ENCODE data around the gene TMEM273.

Gene TMEM273

DNA sequence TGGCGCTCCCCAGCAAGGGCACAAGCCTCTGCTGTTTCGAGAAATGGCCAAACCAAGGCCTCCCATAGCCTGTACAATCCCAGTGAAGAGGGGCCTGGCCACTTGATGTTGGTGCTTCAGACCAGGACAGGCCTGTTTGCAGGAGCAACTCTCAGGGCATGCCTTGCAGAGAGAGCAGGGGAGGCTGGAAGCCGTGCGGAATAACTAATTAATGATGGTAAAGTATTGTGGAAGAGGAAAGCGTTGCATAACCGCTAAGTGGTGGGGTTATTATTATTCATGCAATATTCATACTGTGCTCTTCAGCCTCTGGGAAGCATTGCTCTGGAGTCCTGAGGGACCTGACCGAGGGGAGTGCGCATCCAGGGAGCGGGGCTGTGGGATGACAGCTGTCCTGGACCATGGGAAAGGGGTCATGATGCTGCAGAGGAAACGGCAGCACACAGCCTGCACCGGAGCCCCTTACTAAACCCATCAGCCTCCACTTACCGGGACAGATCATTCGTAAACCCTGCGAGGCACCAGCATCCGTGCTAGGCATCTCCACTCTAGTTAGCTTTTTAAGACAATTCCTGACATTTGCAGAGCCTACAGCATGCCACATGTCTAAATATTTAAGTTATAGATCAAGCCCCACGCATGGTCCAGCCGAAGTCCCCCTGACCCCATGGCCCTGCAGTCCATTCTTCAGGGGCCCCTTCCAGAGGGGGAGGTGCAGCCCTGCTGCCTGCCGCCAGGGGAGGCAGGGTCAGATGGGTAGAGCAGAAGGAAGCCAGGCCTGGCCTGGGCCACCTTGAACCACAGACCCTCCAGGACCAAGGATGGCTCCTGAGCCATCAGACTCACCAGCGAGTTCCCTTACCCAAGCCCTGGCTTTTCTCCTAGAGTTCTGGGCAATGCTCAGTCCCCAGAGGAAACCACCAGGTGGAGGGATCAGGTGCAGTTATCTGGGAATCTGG, 11.6 kb downstream of the TMEM273 start:
- DNase-seq (ENCODE audit: low read depth), result no peak

- DNase-seq (ENCODE audit: low read depth), result no peak
These were observed 12.4 kb downstream of the TMEM273 start for GRCh38 chr10:49175587-49176309.

- DNase-seq (ENCODE audit: low read depth), result no peak
These were observed 13.2 kb downstream of the TMEM273 start for GRCh38 chr10:49174926-49175500.

GRCh38 chr10:49174261-49174925, 13.8 kb downstream of the TMEM273 start:
- no peak for DNase-seq (ENCODE audit: low read depth)

- no peak for DNase-seq (ENCODE audit: low read depth)
These were observed 14.3 kb downstream of the TMEM273 start for GRCh38 chr10:49173853-49174252.

GRCh38 chr10:49173201-49173772, 14.9 kb downstream of the TMEM273 start:
- no peak for DNase-seq (ENCODE audit: low read depth)

- DNase-seq (ENCODE audit: low read depth), result no peak
These were observed 15.4 kb downstream of the TMEM273 start for GRCh38 chr10:49172777-49173132.

DNA sequence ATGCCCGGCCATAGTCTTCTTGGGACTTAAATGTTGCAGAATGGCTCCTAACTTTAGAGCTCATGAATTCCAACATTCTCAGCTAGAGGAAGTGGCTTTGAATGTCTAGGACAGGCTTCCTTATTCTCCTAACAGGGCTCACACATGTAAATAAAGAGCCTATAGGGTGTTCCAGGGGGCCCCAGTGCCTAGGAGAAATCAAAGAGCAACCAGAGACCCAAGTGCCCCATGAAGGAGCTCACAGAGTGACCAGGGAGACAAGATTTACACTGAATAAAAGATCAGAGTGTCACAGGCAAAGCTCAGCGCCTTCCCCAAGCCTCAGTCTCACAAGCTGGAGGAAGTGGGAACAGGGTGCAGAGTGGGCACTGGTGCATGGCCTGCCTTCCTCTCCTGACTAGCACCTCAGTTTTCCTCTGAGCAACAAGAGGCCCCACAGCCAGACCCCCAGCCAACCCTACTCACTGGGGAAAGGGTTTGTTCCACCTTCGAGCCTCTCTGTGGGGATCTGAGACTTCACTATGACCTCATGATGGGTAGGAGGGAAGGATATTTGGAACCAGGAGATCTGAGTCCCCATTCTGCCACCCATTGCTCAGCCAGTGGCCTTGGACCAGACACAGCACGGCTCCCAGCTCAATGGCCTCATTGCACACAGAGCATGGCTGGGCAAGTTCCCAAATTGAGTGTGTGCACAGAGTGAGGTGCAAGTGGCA, 16.0 kb downstream of the TMEM273 start:
- DNase-seq (ENCODE audit: low read depth), result no peak

DNA sequence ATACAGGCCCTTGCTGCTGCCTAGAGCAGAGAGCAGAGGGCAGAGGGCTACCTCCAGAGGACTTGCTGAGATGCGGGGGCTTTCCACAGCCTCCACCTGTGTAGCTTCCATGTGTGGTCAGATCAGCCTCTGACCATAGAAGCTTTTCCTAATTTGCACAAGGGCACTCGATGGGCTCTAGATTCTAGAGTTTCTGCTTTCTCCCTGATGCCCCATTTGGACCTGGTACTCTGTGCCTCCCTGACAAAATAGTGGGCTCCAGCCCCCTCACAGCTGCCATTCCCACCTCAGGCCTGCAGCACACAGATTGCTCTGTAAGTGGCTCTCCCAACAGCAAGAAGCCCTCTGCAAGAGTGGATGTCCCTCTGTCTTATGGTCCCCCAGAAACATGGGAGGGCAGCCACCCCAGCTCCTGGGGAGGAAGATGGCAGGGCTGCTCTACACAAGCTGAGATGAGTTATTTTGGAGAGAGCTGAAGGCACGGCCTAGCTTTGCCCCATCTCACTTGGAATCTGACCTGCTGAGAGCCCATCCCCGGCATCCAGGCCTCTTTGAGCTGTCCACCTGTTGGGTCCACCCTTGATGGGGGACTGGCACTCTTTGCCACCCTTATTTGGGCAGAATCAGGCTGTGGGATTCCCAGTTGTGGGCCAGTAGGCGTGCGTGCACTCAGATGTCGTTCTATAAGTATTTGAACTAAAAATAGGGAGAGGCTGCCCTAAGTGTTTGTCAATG, 16.7 kb downstream of the TMEM273 start:
- DNase-seq (ENCODE audit: low read depth), result no peak

GRCh38 chr10:49170632-49171325, 17.4 kb downstream of the TMEM273 start:
- DNase-seq (ENCODE audit: low read depth), result no peak

- DNase-seq (ENCODE audit: low read depth), result no peak
These were observed 18.4 kb downstream of the TMEM273 start for GRCh38 chr10:49169776-49170175.

GRCh38 chr10:49168831-49169500, 19.2 kb downstream of the TMEM273 start:
- no peak for DNase-seq (ENCODE audit: low read depth)

DNA sequence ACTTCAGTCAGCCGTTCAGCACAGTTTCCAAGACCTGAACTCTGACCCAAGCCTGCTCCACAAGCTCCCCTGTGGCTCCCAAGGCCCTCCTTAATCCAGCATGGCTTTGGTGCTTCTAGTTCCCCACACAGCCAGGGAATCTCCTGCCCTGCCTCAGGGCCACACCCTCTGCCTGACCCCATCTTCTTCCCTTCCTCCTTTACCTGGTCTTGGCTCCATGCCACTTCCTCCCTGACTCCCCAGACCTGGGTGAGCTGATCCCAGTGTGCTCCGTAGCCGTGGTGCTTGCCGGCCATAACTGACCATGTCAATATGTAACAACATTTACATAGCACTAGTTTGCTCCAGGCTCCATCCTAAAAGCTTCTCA, 20.0 kb downstream of the TMEM273 start:
- no peak for DNase-seq (ENCODE audit: low read depth)

DNA sequence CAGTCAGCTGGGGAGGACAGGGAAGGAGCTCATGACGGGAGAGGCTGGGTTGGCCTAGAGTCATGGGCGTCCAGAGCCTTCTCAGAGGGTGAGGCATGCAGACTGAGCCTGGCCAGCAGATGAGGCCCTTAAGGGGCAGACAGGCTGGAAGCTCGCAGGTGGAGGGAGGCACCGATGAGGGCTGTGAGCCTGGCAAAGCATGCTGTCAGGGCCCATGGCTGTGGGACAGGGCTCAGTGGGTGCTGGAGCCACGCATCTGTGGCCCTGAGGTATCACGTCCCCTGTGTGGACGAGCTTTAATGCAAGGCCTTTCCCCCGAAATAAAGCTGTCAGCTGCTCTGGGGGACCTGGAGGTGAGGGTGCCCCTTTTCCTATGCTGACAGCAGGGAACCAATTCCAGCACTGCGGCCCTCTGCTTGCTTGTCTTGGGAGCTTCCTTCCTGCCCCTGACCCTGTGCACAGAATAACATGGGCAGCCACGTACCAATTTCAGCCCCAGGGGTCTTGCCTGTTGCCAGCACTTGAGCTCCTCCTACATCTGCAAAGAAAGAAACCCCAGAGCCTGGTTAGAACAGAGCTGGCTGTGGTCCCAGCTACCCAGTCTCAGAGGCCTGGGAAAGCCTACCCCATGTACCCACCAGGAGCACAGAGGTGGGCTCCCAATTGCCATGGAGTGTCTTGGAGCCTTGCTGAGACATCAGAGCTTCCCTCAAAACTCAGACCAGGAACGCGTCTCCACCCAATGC, 20.6 kb downstream of the TMEM273 start:
- no peak for DNase-seq (ENCODE audit: low read depth)

DNA sequence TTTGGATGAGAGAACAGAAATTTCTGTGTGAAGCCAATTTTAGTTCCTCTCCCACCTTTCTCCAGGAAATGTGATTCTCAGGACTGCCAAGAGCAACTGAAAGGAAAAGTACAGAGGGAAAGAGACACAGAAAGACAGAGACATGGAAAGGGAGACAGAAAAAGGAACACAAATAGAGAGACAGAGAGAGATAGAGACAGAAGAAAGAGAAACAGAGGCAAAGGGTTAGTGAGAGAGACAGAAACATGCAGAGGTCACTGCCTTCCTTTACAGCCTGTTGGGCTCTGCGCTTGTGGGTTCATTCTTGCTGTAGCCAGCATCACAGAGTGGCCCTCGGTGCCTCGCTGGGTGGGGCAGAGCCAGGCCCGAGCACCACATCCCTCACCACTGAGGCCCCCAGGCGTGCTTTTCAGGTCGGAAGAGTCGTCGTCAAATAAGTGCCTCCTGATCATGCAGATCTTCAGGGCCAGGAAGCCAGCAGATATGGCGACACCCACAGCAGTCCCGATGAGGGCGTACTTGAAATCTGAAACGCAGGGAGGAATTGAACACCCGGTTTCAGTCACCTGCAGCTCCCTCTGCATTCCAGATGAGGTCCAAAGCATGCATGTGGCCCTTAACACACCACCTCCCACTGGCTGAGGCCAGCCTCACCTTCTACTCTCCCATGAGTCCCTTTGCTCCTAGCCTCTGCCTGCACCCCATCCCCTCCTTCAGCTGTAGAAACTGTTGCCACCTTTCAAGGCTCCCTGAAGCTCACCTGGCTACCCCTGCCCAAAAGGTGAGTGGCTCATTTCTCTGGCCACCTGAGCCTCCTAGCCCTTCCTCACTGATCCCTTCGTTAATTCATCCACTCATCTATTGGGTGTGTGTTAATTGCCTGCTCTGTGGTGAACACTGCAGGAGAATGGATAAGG, 21.4 kb downstream of the TMEM273 start:
- DNase-seq (ENCODE audit: low read depth), result no peak

- no peak for DNase-seq (ENCODE audit: low read depth)
These were observed 22.2 kb downstream of the TMEM273 start for GRCh38 chr10:49165821-49166483.

GRCh38 chr10:49165259-49165658, 22.9 kb downstream of the TMEM273 start:
- DNase-seq (ENCODE audit: low read depth), result no peak
